ENCODE measurements around the gene MYH14.
"Not testable (repeated sequence)": the region's sequence is repeated elsewhere in the genome, so short reads cannot be mapped to it uniquely, and the experiment has no call there.

MYH14 gene

GRCh38 chr19:50226536-50226935 is 23.1 kb downstream of the MYH14 start:
- no peak for DNase-seq (ENCODE audit: low spot score)

GRCh38 chr19:50228153-50228552 is 24.7 kb downstream of the MYH14 start:
- not testable (repeated sequence) for DNase-seq (ENCODE audit: low spot score)

GRCh38 chr19:50230379-50231351 is 27.2 kb downstream of the MYH14 start:
- DNase-seq (ENCODE audit: low spot score): no peak

- not testable (repeated sequence) for DNase-seq (ENCODE audit: low spot score)
These were observed 28.0 kb downstream of the MYH14 start for GRCh38 chr19:50231417-50231816.

GRCh38 chr19:50231821-50232220 is 28.4 kb downstream of the MYH14 start:
- no peak for DNase-seq (ENCODE audit: low spot score)

GRCh38 chr19:50232600-50232999 is 29.2 kb downstream of the MYH14 start:
- DNase-seq (ENCODE audit: low spot score): no peak

GRCh38 chr19:50233308-50233910 is 30.0 kb downstream of the MYH14 start:
- no peak for DNase-seq (ENCODE audit: low spot score)

GRCh38 chr19:50237493-50237892 is 34.1 kb downstream of the MYH14 start:
- not testable (repeated sequence) for DNase-seq (ENCODE audit: low spot score)

- DNase-seq (ENCODE audit: low spot score): no peak
These were observed 34.6 kb downstream of the MYH14 start for GRCh38 chr19:50238043-50238442.

- DNase-seq (ENCODE audit: low spot score): no peak
These were observed 36.6 kb downstream of the MYH14 start for GRCh38 chr19:50239921-50240590.

GRCh38 chr19:50242581-50242980 is 39.2 kb downstream of the MYH14 start:
- no peak for DNase-seq (ENCODE audit: low spot score)

- DNase-seq (ENCODE audit: low spot score): no peak
These were observed 41.3 kb downstream of the MYH14 start for GRCh38 chr19:50244695-50245094.

GRCh38 chr19:50248413-50248812 is 45.0 kb downstream of the MYH14 start:
- DNase-seq (ENCODE audit: low spot score): no peak

GRCh38 chr19:50248826-50249225 is 45.4 kb downstream of the MYH14 start:
- DNase-seq (ENCODE audit: low spot score): no peak

GRCh38 chr19:50249636-50250035 is 46.2 kb downstream of the MYH14 start:
- no peak for DNase-seq (ENCODE audit: low spot score)

- DNase-seq (ENCODE audit: low spot score): no peak
These were observed 47.2 kb downstream of the MYH14 start for GRCh38 chr19:50250450-50251136.

GRCh38 chr19:50252111-50252886 is 48.9 kb downstream of the MYH14 start:
- DNase-seq (ENCODE audit: low spot score): peak; percentile 11

GRCh38 chr19:50252887-50253268 is 49.5 kb downstream of the MYH14 start:
- no peak for DNase-seq (ENCODE audit: low spot score)

- DNase-seq (ENCODE audit: low spot score): no peak
These were observed 51.7 kb downstream of the MYH14 start for GRCh38 chr19:50255115-50255514.

GRCh38 chr19:50257141-50257540 is 53.7 kb downstream of the MYH14 start:
- DNase-seq (ENCODE audit: low spot score): no peak

- DNase-seq (ENCODE audit: low spot score): no peak
These were observed 55.5 kb downstream of the MYH14 start for GRCh38 chr19:50258918-50259372.
